GM12865 (cell line): Measurements from ENCODE around the gene ASB12.
"Not testable (repeated sequence)": the region's sequence is repeated elsewhere in the genome, so short reads cannot be mapped to it uniquely, and the experiment has no call there.

Source experiments
- DNase-seq: peaks from one replicate; pipeline ENCODE4 v3.0.0; 2010; ENCODE audit warnings: low read depth
- H3K4me3 ChIP-seq: 2 replicates; pipeline ENCODE4 v1.5.1; 2011; ENCODE audit warnings: mild to moderate bottlenecking, low read depth, low read length, control low read depth
- TF ChIP-seq, protein P1 (sequence below): IDR thresholded peaks from 2 replicates; pipeline ENCODE4 v1.5.1; 2011; ENCODE audit warnings: low read length, control low read depth, low read depth, inconsistent platforms; ENCODE audit not compliant: insufficient read depth; ENCODE audit errors: missing control alignments

ASB12 gene, protein sequence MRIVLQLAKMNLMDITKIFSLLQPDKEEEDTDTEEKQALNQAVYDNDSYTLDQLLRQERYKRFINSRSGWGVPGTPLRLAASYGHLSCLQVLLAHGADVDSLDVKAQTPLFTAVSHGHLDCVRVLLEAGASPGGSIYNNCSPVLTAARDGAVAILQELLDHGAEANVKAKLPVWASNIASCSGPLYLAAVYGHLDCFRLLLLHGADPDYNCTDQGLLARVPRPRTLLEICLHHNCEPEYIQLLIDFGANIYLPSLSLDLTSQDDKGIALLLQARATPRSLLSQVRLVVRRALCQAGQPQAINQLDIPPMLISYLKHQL

DNA sequence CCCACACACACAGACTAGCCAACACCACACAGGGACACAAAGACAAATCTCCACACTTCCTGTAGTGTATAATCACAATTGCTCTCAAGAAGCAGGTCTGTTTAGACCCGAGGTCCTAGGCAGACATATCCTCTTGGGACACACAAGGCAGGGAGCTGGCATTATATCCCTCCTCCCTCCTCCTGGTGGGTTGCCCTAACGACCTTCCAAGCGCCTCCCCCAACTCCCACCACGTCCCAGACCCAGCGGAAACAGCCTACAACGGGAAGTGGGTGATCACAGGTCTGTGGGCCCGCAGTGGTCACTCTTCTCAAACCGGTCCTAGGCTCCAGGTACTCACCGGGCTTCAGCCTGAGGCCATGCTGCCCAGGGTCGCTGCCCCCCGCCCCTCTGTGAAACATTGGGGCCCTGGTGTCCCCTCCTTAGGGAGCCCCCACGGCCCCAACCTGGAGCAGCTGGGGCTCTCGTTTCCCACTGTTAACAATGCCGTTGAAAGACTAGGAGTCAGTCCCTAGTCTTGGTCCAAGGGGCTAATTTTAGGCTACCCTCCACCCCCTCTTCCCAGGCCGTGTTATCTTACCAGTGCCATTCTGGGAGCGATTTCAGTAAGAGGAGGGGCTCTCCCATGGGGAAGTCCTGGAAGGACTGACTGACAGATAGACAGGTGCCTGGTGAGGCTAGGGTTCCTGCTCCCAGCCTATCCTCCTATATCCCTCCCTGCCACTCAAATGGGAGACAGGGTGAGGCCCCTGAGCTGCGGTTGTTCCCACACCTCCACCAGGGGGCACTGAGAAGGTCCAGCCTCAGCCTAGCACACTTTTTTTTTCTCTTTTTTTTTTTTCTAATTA is at the start of gene ASB12:
Gene ASB12 (minus strand): TSS at position 485 of the 848 bp plus-strand sequence. CDS start 4,957 bp downstream, outside the sequence.
- TF ChIP-seq, protein P1, sequence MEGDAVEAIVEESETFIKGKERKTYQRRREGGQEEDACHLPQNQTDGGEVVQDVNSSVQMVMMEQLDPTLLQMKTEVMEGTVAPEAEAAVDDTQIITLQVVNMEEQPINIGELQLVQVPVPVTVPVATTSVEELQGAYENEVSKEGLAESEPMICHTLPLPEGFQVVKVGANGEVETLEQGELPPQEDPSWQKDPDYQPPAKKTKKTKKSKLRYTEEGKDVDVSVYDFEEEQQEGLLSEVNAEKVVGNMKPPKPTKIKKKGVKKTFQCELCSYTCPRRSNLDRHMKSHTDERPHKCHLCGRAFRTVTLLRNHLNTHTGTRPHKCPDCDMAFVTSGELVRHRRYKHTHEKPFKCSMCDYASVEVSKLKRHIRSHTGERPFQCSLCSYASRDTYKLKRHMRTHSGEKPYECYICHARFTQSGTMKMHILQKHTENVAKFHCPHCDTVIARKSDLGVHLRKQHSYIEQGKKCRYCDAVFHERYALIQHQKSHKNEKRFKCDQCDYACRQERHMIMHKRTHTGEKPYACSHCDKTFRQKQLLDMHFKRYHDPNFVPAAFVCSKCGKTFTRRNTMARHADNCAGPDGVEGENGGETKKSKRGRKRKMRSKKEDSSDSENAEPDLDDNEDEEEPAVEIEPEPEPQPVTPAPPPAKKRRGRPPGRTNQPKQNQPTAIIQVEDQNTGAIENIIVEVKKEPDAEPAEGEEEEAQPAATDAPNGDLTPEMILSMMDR = no peak
- H3K4me3 ChIP-seq = no peak within 1 kb of the TSS
- DNase-seq = no peak

DNA sequence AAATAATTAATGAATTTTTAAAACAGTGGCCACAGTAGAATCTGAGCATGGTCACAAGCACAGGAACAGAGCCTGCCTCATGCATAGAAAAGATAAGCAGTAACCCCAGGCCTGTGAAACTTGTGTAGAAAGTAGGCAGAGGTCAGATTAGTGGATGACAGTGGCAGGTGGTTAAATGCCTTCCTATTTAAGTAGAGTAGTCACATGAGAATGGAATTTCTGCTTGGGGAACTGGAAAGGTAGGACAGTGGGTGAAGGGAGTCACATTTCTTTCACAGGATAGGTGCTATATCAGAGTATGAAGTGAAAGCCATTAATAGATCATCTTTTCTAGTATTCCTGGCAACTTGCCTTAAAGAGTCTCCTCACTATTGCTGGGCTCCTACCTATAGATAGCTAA is 34.9 kb upstream of the ASB12 start:
- TF ChIP-seq, protein P1 = no peak
- no peak for DNase-seq
- no peak overlapping the region for H3K4me3 ChIP-seq

DNA sequence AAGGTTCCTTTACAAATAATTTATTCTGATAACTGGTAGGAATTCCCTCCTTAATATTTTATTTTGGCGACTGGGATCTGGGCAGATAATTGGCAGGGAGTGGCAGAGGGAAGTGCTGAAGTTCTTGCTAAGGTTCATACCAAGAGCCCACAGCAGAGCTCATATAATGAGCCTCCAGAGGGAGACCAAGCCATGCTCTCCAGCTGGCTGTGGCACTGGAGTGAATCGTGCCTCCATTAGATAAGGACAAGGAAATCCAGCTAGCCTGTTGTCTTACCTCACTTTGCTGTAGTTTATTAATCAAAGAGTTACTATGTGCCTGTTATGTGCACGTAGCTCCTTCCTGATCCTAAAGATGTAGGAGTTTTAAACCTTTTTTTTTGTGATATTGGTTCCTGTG is 1.3 kb downstream of the ASB12 start:
- no peak overlapping the region for H3K4me3 ChIP-seq
- TF ChIP-seq, protein P1 = no peak
- DNase-seq = no peak

DNA sequence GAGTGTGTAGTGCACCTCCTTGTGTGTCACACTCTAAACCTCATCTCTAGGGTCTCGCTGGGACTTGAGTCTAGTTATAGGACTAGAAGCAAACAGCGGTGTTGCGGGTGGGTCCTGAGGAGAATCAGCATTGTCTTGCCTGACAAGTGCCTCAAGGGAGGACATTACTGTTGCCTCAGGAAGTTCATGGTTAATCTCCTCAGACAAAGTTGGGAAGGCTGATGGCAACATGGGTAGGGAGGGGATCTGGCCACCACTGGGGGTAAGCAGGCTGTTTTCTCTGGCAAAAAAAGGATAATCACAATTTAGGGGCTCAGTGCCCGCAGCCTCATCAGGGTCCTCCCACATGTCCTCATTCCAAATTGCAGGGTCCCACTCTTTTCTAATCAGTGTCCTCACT is 12.4 kb downstream of the ASB12 start:
- TF ChIP-seq, protein P1 = no peak
- DNase-seq = no peak
- H3K4me3 ChIP-seq = no peak overlapping the region

DNA sequence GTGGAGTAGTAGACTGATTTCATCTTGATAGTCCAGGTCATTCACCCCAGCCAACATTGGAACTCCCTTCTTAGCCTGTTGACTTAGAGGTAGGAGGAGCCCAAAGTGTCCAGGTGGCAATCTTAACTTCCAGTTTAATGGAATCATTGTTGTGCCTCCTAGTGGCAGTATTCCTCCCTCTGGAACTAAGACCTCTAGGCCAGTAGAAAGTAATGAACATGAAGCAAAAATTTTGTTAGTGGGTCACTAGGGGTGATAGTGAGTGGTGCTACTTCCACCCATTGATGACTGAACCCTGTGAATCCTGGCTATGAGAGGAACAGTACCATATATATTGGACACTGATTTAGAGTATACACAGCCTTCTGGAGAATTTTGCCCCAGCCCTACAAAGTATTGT is 16.4 kb downstream of the ASB12 start:
- DNase-seq, H3K4me3 ChIP-seq: not testable (repeated sequence)

DNA sequence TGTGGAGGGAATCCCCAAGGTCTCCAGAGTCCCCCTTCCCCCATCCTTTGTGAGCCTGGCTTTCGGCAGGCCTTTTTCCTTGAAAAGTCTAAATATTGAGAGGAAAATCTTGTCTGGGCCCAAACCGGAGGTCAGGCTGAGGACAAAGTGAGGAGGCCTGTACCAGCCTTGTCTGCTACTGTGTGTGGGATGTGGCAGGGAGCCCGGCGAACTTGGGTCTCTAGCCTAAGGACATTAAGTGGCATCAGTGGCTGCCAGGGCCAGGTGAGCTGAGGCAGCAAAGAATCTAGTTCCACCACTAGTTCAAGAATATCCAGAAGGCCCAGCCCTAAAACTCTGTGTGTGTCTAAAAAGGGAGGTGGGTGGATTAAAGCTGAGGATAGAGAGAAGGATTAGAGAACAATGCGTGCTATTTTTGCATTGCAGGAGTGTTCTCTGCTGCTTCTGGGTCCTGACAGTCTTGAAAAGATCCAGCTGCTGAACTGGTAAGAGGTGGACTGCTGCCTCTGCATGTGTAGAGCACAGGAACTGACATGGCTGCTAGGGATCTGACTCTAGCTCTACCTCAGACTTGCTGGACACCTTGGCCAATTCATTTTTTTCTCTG is 23.7 kb downstream of the ASB12 start:
- peak; percentile 41 for DNase-seq
- TF ChIP-seq, protein P1 = no peak
- peak overlapping the region; percentile 70 for H3K4me3 ChIP-seq

DNA sequence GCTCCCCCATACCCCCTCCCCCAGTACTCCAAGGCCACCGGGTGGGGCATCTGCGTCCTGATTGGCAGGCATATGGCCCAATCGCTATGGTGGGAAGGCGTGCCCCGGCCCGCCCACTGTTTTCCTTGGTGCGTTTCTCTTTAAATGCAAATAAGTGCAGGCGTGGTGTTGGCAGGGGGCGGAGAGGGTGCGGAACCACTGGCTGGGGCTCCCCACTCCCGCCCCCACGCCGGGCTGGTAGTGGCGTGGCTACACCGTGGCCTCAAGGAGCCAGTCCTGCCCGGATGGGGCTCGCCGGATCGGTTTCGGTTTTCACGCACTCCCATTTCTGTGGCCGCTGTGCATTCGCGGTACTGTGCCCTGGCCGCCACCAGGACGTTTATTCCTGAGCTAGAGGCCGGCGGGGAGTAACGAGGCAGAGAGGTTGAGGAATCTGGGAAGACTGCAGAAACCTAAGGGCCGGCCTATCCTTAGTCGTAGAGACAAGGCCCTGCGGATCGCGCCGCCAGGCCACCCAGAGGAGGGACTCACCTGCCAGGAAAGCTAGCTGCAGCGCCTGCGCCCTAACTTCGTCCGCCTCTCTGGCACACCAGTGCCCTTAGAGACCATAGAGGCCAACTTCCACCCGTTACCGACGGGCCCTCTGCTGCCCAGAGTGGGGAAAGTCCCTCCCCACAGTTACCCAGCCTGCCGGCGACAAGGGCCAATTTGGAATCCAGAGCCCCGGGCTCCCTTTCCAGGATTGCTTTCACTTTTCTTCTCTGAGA is 24.5 kb downstream of the ASB12 start:
- peak overlapping the region; percentile 70 for H3K4me3 ChIP-seq
- peak; percentile 94 for DNase-seq
- TF ChIP-seq, protein P1 = peak; percentile 4
